ENCODE results near the gene ZBTB47. TPM values are rescaled to one million over a fixed set of nuclear protein-coding genes. Genes with fewer than 3 reads are reported as not detected.

The ZBTB47 gene
- polyA plus RNA-seq, 3 donors, result 10.5 to 82.4 (median 28.1) TPM

DNA sequence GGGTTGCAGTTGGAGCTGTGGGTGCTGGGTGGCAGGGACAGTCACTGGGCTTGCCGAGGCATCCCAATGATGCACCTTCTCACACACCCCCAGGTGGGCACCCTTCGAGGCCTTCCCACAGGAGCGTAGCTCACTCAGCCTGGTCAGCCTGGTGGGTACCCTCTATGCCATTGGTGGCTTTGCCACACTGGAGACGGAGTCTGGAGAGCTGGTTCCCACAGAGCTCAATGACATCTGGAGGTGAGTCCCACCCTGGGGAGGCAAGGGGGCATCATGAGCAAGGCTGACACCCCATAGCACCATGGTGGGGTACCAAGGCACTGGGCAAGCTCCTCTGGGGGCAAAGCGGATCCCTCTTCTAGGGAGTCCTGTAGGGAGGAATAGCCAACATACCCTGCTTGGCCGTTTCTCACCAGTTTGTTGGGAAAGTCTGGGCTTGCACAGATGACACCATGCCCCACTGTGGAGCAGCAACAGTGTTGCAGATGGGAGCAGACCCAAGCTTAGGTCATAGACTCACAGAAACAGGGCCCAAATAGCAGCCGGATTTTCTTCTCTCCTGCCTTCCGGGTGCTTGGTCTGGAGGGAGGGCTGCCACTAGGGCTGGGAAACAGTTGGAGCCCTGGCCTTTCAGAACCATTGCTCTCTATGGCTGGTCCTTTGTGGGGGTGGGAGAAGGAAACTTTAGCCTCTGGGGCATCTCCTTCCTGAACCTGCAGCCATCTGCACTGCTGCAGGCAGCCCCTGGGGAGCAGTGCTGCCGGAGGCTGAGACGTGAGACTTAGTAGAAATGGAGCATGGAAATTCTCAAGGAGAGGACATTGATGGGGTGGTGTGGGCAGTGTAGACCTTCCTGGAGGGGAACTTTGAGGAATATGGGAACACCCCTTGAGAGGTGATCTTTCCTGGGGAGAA lies 37.5 kb downstream of the ZBTB47 start:
- WGBS, 3 donors, result 67 to 79% (median 71%) methylated on average over 10 of the region's 10 CpGs
- no peak overlapping the region for H3K27ac ChIP-seq (ENCODE audit: low read depth, low read length)

DNA sequence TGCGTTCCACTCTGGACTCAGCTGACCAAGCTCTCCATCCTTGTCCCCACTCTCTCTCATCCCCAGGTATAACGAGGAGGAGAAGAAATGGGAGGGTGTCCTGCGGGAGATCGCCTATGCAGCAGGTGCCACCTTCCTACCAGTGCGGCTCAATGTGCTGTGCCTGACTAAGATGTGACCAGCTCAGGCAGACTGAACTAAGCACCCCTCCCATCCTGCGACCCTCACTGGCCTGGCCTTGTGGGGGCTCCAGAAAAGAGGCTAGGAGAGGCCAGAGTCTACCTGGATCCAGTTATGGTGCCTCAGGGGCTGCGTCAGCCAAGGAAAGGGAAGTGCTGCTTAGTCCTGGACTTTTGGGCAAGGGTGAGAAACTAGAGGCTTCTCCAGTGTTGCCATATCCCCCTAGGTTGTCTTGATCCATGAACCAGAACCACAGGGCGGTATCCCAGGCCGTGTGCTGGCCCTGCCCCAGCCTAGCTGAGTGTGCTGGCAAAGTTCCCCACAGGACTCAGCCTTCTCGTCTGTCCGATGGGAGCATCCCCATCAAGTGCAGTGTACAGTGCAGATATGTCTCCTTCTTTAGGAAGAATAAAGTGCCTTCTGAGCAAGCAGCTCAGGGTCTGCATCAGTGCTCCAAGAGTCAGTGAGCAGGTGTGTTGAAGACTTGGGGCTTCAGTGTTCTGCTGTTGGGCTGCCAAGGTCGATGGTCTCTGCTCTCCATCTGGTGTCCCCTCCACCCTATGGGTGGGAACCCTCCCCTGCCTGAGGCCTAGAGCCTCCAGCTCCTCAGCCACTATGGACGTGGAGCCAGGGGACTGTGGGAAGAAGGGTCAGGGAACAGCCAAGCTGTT lies 38.5 kb downstream of the ZBTB47 start:
- WGBS, 3 donors, result 75 to 80% (median 79%) methylated on average over 13 of the region's 13 CpGs
- H3K27ac ChIP-seq (ENCODE audit: low read depth, low read length), result no peak overlapping the region

DNA sequence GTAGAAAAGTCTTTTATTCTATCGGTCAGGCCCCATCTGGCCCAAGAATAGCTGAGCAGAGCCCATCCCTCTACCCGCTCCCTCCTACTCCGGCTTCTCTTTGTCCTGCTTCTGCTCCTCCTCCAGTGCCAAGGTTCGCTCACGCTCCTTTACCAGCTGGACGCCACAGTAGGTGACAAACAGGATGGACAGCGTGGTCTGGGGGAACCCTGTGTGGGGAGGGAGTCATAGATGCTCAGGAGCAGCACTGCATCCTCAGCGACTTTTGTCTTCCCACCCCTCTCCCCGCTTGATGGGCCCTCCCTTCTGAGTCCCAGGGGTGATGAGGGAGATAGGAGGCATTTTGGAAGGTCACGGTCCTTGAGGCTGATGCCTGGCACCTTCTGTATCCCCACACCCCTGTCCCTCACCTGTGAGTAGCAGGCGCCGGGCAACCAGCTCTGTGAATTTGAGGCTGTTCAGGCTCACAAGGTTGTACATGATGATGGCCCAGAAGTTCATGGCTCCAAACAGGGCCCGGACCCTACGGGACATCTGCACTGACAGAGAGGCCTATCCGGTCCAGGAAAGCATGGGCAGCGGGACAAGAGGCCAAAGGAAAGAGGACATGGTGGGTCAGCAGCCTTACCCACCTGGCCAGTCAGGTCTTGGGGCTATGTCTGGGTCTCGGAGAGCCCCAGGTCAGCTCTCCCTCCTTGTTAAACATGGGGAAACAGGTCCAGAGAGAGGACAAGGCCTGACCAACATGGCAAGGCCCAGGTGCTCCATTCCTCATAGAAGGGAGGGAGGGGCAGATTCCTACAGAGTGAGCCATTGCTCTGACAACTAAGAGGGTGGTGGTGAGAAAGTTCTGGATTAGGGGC lies 39.4 kb downstream of the ZBTB47 start:
- 80 to 89% (median 88%) methylated on average over 17 of the region's 17 CpGs for WGBS, 3 donors
- H3K27ac ChIP-seq (ENCODE audit: low read depth, low read length), result no peak overlapping the region

DNA sequence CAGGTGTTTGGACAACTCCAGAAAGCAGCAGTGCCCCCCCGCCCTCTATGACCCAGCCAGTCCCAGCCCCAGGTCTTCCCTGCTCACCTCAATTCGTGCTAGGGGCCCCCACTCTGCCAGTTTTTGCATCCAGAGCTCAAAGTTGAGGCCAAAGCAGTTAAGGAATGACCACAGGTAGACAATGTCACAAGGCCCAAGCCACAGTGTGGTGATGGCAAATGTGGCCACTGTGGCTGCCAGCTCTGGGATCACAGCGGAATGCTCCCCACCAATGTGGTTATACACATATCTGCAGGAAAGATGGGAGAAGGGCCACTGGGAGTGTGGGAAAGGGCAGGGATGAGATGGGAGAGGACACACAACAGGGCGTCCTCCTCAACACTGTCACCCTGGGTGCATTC lies 40.0 kb downstream of the ZBTB47 start:
- H3K27ac ChIP-seq (ENCODE audit: low read depth, low read length), result no peak overlapping the region
- 69 to 78% (median 70%) methylated on average over 4 of the region's 4 CpGs for WGBS, 3 donors

DNA sequence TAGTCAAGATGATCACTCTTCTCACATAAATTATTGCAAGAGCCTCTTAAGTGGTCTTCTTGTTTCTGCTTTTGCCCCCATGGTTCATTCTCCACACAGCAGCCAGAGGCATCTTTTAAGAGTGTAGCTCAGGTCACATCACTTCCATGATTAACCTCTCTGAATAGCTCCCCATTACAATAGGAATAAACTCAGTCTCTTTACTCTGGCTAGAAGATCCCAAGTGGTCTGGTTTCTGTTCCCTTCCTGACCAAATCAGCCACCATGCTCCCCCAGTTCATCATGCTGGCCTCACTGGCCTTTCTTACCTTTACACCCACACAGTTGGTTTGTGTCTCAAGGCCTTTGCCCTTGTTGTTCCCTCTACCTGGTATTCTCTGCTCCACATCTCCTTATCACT lies 40.9 kb downstream of the ZBTB47 start:
- H3K27ac ChIP-seq (ENCODE audit: low read depth, low read length), result no peak overlapping the region

DNA sequence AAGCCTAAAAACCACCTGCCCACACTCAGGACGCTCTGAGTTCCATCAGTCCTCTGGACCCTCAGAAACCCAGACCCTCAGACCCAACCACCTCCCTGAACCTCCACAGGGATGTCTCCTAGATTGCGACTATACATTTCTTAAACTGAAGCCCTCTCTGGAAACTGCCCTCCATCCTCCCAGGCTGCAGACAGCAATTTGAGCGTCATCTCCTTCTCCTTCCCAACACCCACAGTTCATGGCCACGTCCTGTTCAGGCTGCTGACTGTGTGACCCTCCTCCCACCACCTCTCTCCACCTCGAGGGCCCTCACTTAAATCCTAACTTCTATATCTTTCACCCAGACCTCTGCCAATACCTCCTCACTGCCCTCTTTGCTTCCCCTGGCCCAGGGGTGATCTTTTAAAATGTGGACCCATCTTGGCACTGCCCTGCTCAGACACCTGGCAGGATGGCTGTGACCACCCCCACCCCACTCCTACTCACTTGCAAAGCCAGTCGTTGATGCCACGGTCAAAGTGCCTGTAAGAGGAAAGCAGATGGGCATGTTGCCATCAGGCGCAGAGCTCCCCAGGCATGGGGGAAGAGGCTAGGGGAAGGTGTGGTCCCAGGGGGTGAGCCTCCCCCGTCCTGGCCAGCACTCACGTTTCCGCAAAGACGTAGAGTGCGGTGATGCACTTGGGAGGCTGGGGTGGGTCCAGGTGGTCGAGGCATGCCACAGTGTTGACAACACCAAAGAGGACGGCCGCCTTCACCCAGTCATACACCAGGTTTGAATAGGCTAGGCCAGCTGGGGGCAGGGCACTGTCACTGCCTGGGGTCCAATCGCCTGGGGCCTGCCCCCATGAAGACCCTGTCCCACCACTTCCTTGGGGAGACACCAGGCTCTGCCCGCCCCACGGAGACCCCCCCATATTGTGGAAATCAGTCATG lies 43.1 kb downstream of the ZBTB47 start:
- WGBS, 3 donors, result 71 to 79% (median 75%) methylated on average over 19 of the region's 19 CpGs
- no peak overlapping the region for H3K27ac ChIP-seq (ENCODE audit: low read depth, low read length)

DNA sequence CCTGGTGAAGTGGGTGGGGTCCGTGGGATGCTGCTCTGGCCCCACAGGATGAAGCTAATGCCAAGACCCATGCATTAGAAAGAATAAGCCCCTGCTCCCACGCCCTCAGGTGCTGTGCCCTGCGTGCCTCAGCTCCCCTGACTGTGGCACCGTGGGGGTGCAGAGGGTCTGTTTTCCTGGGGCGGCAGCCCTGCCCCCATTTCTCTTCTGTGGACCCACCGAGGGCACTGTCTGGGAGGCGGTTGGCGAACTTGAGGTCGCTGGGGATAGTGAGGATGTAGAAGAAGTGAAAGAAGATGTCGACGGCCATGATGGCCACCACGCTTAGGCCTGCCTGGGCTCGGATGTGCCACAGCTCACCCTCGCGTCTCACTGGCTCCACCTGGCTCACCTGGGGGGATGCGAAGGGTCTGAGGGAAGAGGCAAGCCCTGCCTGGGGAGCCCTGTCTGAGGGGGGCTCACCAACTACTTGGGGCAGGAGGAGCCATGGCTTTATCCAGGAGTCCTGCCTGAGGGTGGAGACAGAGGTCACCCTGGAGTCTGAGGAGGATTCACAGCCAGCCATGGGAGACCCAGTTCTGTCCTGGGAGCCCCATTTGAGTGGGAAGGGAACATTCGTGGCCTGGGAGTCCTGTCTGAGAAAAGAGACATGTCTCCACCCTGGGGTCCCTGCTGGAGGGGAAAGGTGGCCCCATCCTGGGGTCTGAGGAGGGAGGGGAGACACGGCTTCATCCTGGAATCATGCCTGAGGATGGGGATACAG lies 44.0 kb downstream of the ZBTB47 start:
- H3K27ac ChIP-seq (ENCODE audit: low read depth, low read length), result no peak overlapping the region
- 79 to 87% (median 87%) methylated on average over 18 of the region's 18 CpGs for WGBS, 3 donors

DNA sequence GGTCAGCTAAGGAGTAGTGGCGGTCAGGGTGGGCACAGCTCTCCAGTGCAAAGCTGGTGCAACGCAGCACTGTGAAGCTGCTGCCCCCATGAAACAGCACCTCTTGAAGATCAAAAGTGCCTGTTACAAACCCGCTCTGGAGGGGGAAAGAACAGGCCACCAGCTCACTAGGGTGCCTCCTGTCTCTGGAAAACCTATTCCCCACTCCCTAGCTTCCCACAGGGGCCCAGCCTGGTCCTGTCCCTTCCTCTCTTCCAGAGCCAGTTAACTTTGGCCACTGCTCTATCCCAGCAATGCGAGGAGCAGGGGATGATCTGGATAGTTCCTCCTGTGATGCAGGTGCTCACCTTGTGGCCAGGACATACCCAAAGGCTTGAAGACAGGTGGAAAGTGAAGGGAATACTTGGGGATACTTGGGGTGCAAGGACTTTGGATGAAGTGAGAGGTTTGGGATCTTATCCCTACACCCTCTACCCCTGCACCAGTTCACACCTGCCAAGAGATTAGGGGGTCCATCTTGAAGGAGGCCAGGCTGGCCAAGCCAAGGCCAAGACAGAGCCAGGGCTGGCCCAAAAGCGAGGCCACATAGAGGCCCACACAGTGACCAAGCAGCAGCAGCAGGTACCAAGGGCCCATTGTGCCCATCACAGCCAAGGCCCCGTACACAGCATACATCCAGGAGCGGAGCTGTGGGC lies 44.9 kb downstream of the ZBTB47 start:
- no peak overlapping the region for H3K27ac ChIP-seq (ENCODE audit: low read depth, low read length)
- 87 to 90% (median 89%) methylated on average over 7 of the region's 7 CpGs for WGBS, 3 donors

DNA sequence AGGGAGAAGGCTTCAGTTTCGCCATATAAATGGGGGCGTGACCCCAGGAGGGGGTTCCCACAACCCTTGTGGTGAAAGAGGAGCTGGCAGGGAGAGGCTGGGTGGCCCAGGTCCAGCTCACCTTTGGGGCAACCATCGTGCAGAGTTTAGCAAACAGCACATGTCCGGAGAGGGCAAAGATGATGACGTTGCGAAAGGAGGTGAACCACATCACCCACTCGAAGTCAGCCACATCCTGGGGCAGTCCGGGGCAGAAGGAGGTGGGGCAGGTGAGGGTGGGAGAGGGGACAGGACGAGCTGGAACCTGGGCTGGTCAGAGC lies 45.4 kb downstream of the ZBTB47 start:
- WGBS, 3 donors, result 49 to 77% (median 59%) methylated on average over 9 of the region's 9 CpGs
- H3K27ac ChIP-seq (ENCODE audit: low read depth, low read length), result no peak overlapping the region

DNA sequence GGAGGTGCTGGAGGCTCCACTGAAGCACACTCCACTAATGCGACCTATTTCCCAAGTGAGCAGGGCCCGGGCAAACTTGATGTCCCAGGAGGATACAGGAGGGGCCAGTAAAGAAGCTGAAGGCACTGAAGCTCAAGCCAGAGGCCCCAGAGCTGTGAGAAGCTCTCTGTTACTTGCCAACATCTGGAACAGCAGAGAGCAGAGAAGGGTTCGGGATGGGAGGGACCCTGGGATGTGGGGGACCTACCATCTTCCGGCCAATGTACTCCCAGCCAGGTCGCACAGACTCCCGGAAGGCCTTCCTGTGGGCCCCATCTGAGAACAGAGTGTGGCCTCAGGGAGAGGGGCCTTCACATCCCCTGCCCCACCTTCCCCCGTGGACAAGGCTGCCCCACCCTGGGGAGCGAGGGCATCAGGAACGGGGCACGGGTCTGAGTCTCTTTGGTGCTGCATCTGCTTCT lies 46.0 kb downstream of the ZBTB47 start:
- H3K27ac ChIP-seq (ENCODE audit: low read depth, low read length), result no peak overlapping the region

DNA sequence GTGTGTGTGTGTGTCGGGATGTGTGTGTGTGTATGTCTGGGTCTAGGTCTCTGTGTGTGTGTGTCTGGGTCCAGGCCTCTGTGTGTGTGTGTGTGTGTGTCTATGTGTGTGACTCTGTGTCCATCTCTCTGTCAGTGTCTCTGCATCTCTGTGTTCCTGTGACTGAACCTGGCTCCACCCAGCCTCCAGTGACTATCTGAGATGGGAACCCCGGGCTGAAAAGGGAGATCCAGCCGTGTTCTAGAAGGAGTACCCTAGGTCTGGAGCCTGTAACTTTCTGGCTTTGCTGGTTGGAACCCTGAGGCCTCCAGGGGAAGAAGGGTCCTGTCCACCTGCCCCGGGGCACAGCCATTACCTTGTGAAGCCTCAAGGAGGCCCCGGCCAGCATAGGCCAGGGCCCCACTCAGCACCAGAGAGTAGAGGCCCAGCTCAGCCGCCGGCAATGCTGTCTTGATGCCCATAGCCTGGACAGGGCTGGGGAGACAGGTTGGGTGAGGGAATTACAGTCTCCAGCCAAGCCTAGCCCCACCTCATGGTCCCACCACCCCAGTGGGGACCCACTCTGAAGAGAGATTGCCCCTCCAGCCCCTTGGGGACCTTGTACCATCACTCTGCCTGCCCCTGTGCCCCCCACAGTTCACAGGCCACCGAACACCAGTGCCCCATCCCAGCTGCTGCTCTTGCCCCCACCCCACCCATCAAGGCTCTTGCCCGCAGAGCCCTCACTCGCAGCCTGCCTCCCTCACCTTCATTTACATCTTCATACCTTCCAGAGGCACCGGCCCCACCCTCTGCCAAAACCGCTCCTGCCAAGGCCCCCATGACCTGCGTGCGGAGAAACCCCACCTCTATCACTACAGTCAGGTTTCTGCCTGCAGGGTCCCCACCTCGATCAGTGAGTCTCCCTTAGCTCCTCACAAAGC lies 47.1 kb downstream of the ZBTB47 start:
- H3K27ac ChIP-seq (ENCODE audit: low read depth, low read length), result no peak overlapping the region
- WGBS, 3 donors, result 70 to 84% (median 79%) methylated on average over 15 of the region's 15 CpGs

More for the DNA sequence above, 46.0 kb downstream of the ZBTB47 start:
- 71 to 74% (median 73%) methylated on average over 10 of the region's 10 CpGs for WGBS, 3 donors

DNA sequence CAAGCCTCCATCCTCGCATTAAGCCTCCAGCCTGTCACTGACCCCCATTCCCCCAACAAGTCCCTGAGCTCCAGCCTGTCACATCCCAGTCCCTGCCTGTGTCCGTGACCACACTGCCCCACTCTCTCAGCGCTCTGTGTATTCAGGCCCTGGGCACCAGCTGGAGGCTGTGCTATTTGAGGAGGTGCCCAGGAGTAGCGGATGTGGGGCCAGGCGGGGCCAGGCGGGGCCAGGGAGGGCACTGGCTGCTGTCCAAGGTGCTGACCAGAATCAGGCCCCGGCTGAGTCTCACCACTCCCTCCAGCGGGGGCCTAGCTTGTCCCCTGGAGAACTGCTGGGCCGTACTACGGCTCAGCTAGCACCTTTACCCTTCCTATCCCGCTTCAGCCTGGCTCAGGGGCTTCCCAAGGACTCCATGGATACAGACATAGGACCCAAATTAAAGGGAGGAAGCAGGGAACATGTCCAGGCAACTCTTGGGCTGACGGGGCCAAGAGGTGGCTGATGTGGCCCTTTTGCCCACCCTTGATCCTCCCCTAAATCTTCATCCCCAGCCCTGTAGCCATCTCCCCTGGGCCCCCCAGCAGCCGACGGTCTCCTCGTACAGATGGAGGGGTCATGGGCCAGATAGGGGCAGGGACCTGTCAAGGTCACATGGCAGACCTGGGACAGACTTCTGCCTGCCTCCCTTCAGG lies 48.0 kb downstream of the ZBTB47 start:
- 29 to 33% (median 30%) methylated on average over 13 to 15 of the region's 15 CpGs for WGBS, 3 donors
- no peak overlapping the region for H3K27ac ChIP-seq (ENCODE audit: low read depth, low read length)

DNA sequence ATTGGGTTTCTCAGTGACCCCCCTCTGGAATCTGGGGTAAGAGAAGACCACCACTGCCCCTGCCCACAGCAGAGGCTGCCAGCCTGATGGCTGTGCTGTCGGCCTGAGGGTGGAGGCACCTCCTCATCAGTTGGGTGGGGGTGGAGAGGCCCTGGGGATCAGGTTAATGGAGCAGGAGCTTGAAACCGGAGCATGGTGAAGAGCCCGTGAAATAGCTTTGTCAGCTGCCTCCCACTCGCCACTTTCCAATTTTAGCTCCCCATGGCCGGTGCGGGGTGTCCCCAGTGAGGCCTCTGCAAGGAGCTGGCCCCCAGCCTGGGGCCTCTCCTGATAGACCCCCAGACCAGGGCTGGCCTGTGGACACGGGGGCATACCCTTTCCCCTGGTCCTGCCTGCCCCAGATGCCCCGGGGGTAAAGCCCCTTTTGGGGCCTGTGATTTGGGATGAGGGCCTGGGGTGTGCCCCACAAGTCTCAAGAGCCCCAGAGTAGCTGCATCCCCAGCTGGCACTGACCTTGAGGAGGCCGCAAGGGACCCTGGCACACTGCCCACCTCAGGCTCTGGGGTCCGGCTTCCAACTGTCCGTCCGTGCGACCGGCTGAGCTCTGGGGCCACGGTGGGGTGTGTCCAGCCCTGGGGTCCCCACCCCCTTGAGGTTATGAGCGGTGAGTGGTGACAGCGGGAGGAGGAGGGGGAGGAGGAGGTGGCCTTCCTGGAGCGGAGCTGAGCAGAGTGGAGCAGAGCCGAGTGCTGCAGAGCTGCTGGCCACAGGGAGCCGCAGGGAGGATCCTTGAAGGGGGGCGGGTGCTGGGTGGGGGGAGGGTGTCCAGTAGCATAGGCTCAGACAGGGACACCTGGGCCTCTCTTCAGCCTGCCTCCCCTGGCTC lies 48.8 kb downstream of the ZBTB47 start, which contains the start of gene HHATL:
TSS of gene HHATL (minus strand) at position 733 of the 886 bp plus-strand sequence. CDS start 1,972 bp downstream, outside the sequence.
- 61 to 67% (median 65%) methylated on average over 20 to 21 of the region's 21 CpGs for WGBS, 3 donors
- H3K27ac ChIP-seq (ENCODE audit: low read depth, low read length), result no peak within 1 kb of the TSS

Data from adipose tissue (tissue), 3 donors.